T-helper 2 cell treated with Interferon-gamma antibody and Interleukin-4, amounts not matched to agents 100 ng/mL and 5 ng/mL, for 36 hours (primary cell): ENCODE measurements around the gene ARID1B. TPM values are rescaled to one million over a fixed set of nuclear protein-coding genes. Genes with fewer than 3 reads are reported as not detected.

Experiments
- intact Hi-C: fragments of 100-400 bp; cut with micrococcal nuclease; formaldehyde crosslinking; loops from one replicate; pipeline ENCODE4 v1.15.1; 2023
- total RNA-seq: library from RNA; stranded (reverse); gene quantifications from 2 replicates; pipeline ENCODE4 v1.2.3, GENCODE V29; 2022

ARID1B gene
- total RNA-seq, 1 donor from 2014 or later: 82.5 TPM

- intact Hi-C loops: loop anchor here (1.0 kb wide), 1 partner anchor 8 kb away; no protein-coding TSS in a partner anchor
Observed at GRCh38 chr6:157107915-157108651, 330.9 kb downstream of the ARID1B start.

- intact Hi-C loops: loop anchor here (1.0 kb wide), 1 partner anchor 9 kb away; no protein-coding TSS in a partner anchor
Observed at GRCh38 chr6:157108923-157109322, 331.7 kb downstream of the ARID1B start.

DNA sequence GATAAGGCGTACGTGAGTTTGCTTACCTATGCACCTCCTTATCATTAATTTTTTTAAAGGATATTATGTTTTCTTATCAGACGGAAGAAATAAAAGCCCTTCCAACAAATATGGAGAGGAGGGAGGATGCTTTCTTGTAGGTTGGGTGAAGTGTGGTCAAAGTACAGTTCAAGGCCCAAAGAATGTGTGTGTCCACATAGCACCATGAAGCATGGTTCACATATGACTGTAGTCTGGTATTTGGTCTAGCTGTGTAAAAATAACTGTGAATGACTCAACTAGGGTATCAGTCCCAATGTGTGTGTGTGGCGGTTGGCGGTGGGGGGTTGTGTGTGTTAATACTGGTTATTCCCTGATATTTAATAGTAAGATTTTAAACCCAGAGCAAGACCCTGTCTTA, 333.4 kb downstream of the ARID1B start:
- intact Hi-C loops: no loop called here

- intact Hi-C loops: no loop called here
Observed at GRCh38 chr6:157113389-157113788, 336.2 kb downstream of the ARID1B start.

DNA sequence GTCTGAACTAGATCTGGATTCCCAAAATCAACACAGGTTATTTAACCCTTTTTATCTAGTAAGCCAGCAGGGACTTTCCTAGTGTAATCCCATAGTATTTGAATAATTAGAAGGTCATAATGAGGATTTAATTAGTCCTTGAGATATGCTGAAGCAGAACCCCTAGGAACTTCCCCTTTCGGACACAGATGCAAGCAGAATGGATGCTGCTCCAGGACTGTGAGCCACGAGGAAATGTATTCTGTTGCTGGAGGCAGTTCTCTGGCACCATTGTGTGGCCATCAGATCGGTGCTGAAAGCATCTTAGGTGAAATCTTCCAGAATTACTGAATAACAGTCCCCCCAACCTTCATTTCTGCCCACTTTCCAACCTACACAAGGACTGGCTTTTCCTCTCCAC, 339.2 kb downstream of the ARID1B start:
- intact Hi-C loops: no loop called here

GRCh38 chr6:157117431-157118095, 340.4 kb downstream of the ARID1B start:
- intact Hi-C loops: no loop called here

DNA sequence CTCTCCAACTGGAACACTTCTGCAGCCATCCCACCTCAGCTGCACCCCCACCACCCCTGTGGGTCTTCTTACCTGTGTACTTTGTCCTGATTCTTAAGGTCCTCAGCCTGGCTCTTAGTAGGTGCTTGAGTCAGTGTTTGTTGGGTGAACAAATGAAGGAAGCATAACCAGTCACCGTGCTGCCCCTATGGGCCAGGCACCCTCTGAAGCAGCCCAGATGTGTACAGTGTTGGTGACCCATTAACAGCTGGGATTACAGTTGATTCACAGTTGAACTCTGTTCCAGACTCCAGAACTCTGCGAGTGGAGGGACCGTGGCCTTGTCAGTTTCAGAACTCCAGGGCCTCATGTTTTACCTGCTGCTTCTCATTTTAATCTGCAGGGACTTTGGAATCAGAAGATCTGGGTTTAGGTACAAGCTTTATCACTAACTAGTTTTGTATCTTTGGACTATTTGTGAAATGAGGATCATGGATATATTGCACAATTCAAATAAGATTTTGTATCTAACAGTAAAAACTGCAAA, 342.4 kb downstream of the ARID1B start:
- intact Hi-C loops: no loop called here

DNA sequence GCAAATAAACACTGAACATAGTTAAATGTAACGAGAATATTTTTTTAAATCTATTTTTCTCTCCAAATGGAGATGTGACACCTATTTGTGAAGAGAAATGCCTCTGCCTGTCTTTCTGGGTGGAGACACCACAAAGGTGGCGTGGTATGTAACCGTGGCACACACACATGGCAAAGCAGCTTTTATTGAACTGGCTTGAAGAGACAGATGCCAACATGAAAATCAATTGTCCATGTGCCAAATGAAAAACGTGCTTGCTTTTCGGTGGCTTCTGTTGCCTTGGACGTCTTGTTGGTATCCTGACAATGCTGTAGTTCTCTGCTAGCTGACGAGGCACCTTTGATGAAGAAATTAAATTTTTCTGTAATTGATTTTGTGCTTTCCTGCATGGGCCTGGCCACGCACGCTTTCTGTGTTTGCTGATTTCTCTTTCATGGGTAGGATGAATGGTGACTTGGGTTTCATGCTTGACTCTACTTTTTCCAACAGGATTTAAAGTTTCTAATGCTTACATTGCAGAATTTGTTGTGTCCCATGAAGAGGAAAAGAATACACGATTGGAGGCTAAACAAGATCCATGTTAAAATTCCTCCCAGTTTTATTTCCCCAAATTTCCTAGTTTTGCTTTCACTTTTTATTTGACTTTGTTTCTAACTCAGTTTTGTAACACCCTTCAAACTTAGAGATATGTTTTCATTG, 343.5 kb downstream of the ARID1B start:
- intact Hi-C loops: no loop called here

DNA sequence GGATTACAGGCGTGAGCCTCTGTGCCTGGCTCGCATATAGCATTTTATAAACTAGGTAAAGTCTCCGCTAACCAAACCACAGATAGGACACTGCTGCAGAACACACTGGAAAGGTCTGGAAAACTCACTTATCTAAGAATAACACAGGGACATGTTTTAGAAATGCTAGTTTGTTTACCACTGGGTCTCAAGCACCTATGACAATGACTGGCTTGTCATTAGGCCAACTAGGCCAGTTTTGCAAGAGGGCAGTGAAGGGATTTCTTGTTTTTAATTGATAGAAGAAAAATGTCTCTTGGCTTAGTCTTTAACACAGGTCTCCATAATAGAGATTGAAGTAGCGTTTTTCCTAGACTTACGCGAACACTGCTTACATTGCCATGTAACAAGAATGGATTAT, 344.7 kb downstream of the ARID1B start:
- intact Hi-C loops: no loop called here

DNA sequence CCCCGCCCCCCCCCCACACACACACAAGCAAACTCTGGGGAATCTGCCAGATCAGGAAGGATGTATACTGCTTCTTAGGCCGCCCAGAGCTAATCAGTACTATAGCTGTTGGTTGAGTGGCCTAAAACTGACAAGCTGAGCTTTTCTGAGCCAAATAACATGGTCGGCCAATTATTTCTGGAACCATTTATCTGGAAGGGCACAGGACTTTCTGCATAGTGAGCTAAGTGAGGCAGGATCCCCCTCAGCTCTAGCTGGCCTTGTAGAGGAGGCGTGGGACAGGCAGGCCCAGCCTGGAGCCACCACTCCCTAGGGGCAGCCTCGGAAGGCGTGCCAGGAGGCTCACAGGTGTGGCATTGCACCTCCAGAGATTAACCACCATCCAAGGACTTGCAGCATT, 346.1 kb downstream of the ARID1B start:
- intact Hi-C loops: no loop called here

- intact Hi-C loops: no loop called here
Observed at GRCh38 chr6:157124485-157125254, 347.5 kb downstream of the ARID1B start.

DNA sequence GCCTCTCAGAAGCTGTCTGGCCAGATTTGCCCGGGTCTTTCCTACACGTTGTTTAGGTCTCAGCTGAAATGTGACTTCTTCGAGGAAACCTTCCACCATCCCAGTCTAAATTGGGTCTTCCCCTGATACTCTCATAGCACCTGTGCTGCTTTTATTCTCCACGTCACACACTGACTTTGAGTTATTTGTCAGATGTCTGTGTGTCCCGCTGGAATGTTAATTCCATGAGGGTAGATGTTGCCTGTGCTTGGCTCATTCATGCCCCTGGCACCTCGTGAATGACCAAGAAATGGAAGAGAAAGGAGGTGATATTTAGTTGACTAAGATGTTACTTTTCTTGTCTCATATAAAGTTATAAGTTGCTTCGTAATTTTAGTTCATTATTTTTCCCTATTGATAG, 348.4 kb downstream of the ARID1B start:
- intact Hi-C loops: no loop called here

GRCh38 chr6:157126183-157127098, 349.3 kb downstream of the ARID1B start:
- intact Hi-C loops: no loop called here

- intact Hi-C loops: no loop called here
Observed at GRCh38 chr6:157128235-157128775, 351.1 kb downstream of the ARID1B start.

DNA sequence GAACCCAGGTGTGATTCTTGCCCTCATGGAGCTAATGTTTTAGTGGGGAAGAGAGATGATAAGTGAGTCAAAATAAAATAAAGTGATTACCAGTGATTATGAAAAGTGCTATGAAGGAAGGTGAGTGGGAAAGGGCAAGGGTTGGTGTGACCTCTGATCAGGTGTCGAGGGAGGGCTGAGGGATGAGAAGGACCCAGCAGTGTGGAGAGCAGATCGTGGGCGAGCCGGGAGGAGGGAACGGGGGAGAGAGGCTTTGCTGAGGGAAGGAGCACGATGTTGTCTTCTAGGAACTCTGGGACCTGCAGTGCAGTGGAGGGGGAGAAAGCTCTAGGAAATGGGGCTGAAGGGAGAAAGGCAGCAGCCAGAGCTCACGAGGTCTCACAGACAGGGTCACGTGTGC, 354.1 kb downstream of the ARID1B start:
- intact Hi-C loops: no loop called here

DNA sequence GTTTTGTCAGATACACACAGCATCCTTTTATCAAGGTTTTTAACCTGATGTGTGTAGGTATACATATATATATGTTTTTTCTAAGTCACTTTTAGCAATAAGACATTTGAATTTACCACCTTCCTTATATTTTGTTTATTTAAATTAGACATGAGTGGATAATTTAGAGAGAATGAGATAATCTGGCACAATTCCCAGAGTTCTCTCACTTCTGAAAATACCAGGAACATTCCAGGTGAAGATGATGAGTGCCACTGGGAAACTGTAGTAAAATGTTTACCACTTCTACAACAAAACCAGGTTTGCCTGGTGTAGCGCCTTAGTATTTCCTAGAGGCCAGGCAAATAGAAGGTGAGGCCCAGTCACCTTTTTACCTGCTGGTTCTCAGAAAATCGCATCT, 356.7 kb downstream of the ARID1B start:
- intact Hi-C loops: no loop called here

- intact Hi-C loops: no loop called here
Observed at GRCh38 chr6:157134402-157135047, 357.3 kb downstream of the ARID1B start.

DNA sequence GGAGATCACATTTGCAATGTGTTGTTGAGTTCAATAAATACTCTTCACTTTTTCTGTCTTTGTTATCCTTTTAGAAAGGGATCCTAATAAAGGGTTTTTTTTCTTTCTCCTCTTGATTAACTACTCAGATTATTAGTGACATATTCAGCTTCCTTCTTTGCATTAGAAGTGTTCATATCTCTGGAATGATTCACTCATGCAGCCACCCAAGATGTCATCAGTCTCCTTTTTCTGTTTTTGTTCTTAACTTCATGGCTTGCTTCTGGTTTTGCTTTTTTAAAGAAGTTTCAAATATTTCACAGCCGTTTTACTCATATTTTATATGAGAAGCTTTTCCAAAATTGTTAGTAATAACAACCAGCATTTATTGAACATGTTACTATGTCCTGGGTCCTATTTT, 358.5 kb downstream of the ARID1B start:
- intact Hi-C loops: no loop called here

- intact Hi-C loops: no loop called here
Observed at GRCh38 chr6:157137501-157137900, 360.3 kb downstream of the ARID1B start.
